Measurements from ENCODE around the gene TCERG1L. TPM values are rescaled to one million over a fixed set of nuclear protein-coding genes. Genes with fewer than 3 reads are reported as not detected.
"Not testable (repeated sequence)": the region's sequence is repeated elsewhere in the genome, so short reads cannot be mapped to it uniquely, and the experiment has no call there.

Gene TCERG1L
- total RNA-seq, 1 donor from 2014 or later: not detected

DNA sequence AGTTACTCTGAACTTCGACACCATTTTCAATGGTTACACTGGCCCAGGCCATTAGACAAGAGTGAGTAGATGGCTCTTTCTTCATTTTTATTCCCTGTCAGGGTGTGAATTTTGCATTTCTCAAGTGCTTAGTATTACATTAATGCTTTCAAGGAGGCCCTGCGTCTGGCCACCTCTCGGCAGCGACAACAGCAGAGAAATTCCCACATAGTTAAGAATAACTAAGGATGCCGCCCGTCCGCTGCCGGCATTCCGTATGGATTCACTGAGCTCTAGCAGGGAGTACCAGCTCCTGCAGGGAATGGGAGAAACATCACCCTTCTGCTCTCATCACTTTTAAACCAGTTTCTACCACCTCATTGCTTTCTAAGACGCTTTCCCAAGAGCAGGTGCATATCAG lies 153.6 kb downstream of the TCERG1L start:
- intact Hi-C loops (cut with DNase I): no loop called here
- Histone ChIP-seq H3K27me3 (no peaks in the 10 kb centered on the region), H3K36me3 (no peaks in the 10 kb centered on the region), H3K27ac (no peak overlapping the region), H3K9me3 (no peaks in the 10 kb centered on the region), H3K4me3 (no peak overlapping the region), H3K4me1 (no peaks in the 10 kb centered on the region)
- TF ChIP-seq POLR2AphosphoS5 (IDR thresholded peaks at IDR 0.05; ENCODE audit: insufficient read depth in 1 of 2, low read depth in 1 of 2) (no peak), POLR2A (IDR thresholded peaks at IDR 0.05) (no peak)
- TF ChIP-seq, protein P1, sequence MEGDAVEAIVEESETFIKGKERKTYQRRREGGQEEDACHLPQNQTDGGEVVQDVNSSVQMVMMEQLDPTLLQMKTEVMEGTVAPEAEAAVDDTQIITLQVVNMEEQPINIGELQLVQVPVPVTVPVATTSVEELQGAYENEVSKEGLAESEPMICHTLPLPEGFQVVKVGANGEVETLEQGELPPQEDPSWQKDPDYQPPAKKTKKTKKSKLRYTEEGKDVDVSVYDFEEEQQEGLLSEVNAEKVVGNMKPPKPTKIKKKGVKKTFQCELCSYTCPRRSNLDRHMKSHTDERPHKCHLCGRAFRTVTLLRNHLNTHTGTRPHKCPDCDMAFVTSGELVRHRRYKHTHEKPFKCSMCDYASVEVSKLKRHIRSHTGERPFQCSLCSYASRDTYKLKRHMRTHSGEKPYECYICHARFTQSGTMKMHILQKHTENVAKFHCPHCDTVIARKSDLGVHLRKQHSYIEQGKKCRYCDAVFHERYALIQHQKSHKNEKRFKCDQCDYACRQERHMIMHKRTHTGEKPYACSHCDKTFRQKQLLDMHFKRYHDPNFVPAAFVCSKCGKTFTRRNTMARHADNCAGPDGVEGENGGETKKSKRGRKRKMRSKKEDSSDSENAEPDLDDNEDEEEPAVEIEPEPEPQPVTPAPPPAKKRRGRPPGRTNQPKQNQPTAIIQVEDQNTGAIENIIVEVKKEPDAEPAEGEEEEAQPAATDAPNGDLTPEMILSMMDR (IDR thresholded peaks at IDR 0.05): no peak
- no peak for DNase-seq (ENCODE audit: extremely low spot score in 2 of 2)

DNA sequence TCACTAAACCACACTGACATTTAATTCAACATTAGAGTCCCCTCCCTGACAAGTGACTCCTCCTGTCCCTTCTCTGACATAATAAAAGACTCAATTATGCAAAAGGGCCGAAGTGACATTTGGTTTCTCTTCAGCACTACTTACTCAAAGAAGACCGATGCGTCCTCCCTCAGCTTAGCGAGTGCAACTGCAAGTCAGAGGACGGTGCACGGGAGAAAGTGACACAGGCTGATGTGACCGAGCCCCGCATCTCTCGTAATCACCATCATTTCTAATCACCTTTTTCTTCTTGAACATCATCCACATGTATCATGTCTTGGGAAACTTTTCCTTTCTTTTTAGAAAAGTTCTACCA lies 155.7 kb downstream of the TCERG1L start:
- TF ChIP-seq POLR2A (IDR thresholded peaks at IDR 0.05) (no peak), POLR2AphosphoS5 (IDR thresholded peaks at IDR 0.05; ENCODE audit: insufficient read depth in 1 of 2, low read depth in 1 of 2) (no peak)
- TF ChIP-seq, protein P1 (IDR thresholded peaks at IDR 0.05): no peak
- Histone ChIP-seq H3K27ac (no peak overlapping the region), H3K27me3 (no peaks in the 10 kb centered on the region), H3K4me1 (no peaks in the 10 kb centered on the region), H3K4me3 (no peak overlapping the region), H3K9me3 (no peaks in the 10 kb centered on the region), H3K36me3 (no peaks in the 10 kb centered on the region)
- DNase-seq (ENCODE audit: extremely low spot score in 2 of 2): no peak
- intact Hi-C loops (cut with DNase I): no loop called here

DNA sequence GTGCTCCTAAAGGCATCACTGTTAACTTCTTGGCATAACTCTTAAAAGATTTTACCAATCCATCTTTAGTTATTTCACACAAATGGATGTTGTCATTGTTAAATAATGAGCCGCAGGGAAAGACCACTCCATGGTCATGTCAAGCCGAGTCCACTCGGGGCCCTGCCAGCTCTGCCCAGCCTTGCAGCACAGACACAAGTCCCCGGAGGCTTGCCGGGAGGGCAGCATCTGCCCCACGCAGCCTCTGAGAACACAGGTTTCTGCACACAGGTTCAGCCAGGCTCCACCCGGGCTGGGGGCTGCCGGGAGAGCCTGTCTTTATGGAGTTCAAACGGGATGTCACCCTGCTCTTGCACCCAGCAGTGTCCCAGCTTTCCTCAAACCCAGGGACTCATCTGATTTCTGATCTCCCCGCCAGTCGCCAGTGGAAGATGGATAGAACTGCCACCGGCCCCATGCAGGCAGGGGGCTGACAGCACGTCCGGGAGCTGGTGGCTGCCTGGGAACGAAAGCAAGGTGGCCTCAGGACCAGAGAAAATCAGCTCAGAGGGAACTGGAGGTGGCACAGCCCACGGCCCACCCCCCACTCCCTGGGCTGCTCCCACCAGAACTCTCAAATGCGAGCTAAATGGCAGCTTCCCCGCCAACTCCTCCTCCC lies 156.2 kb downstream of the TCERG1L start:
- no peaks in the 10 kb centered on the region for H3K4me1 ChIP-seq
- no peak for DNase-seq (ENCODE audit: extremely low spot score in 2 of 2)
- no peak overlapping the region for H3K4me3 ChIP-seq
- H3K36me3 ChIP-seq: no peaks in the 10 kb centered on the region
- H3K27me3 ChIP-seq: no peaks in the 10 kb centered on the region
- TF ChIP-seq, protein P1 (IDR thresholded peaks at IDR 0.05): no peak
- TF ChIP-seq POLR2AphosphoS5 (IDR thresholded peaks at IDR 0.05; ENCODE audit: insufficient read depth in 1 of 2, low read depth in 1 of 2) (no peak), POLR2A (IDR thresholded peaks at IDR 0.05) (no peak)
- H3K27ac ChIP-seq: no peak overlapping the region
- no peaks in the 10 kb centered on the region for H3K9me3 ChIP-seq
- intact Hi-C loops (cut with DNase I): no loop called here

DNA sequence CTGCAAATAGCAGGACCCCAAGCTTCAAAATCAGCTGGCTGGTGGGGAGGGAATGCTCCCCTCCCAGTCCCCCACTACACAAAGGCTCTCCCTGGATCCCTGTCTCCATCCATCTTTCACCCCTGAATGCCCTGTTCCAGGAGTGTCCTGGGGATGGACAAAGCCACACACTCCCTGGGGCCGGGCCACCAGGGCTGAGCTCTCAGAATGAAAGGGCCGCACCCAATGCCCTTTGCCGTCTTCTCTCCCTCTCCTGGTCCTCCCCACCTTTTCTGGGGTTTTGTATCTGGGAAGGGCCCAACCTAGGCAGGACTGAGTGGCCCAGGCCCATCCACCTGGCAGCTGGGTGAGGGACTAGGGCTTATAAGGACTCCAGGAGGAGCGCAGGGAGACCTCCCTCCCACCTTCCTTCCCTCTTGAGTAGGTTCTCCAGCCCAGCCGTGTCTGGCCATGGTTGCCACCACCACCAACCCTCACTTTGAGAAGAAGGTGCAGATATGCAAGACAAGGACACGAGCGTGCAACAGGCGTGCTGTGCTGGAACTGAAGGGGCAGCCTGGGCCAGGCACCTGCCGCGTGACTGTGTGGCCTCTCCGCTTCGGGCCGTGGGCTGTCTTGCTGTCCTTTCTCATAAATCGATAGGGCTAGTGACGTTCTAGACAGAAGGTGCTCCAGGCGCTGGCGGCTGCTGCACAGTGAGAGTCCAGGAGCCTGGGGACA lies 157.1 kb downstream of the TCERG1L start:
- Histone ChIP-seq H3K4me3 (no peak overlapping the region), H3K36me3 (no peaks in the 10 kb centered on the region), H3K27me3 (no peaks in the 10 kb centered on the region), H3K4me1 (no peaks in the 10 kb centered on the region), H3K9me3 (no peaks in the 10 kb centered on the region), H3K27ac (no peak overlapping the region)
- no peak for TF ChIP-seq POLR2A (IDR thresholded peaks at IDR 0.05)
- TF ChIP-seq, protein P1 (IDR thresholded peaks at IDR 0.05): no peak
- TF ChIP-seq POLR2AphosphoS5 (IDR thresholded peaks at IDR 0.05; ENCODE audit: insufficient read depth in 1 of 2, low read depth in 1 of 2): no peak
- intact Hi-C loops (cut with DNase I): no loop called here
- no peak for DNase-seq (ENCODE audit: extremely low spot score in 2 of 2)

DNA sequence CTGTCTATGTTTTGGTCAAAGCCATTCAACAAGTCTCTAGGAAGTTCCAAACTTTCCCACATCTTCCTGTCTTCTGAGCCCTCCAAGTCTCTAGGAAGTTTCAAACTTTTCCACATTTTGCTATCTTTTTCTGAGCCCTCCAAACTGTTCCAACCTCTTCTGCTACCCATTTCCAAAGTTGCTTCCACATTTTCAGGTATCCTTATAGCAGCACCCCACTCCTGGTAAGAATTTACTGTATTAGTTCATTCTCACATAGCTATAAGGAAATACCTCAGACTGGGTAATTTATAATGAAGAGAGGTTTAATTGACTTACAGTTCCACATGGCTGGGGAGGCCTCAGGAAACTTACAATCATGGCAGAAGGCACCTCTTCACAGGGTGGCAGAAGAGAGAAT lies 159.1 kb downstream of the TCERG1L start:
- H3K4me1 ChIP-seq; H3K9me3 ChIP-seq; H3K27ac ChIP-seq; H3K4me3 ChIP-seq; H3K27me3 ChIP-seq; H3K36me3 ChIP-seq; DNase-seq (ENCODE audit: extremely low spot score in 2 of 2); intact Hi-C loops (cut with DNase I): not testable (repeated sequence)
